Spleen (tissue), 11 donors: ENCODE results near the gene ARHGAP24. TPM values are rescaled to one million over a fixed set of nuclear protein-coding genes. Genes with fewer than 3 reads are reported as not detected.
"Not testable (repeated sequence)": the region's sequence is repeated elsewhere in the genome, so short reads cannot be mapped to it uniquely, and the experiment has no call there.

ENCODE experiments used
- DNase-seq: peaks from one replicate; pipeline ENCODE4 v3.0.0-alpha.2; 2020
- H3K27ac ChIP-seq, 8 donors: fragments of 200-600 bp; sonication (generic) in 7 of 8; 1 replicate in 4 of 8; 2 replicates in 4 of 8; pipeline versions ENCODE4 v1.5.0 to v1.8.0; 2016 to 2021; ENCODE audit warnings: inconsistent platforms in 4 of 8, mild to moderate bottlenecking in 4 of 8, moderate library complexity in 1 of 8
- H3K27me3 ChIP-seq, 7 donors: fragments of 200-600 bp; sonication (generic) in 6 of 7; replicated peaks in 1 of 7; 1 replicate in 4 of 7; 2 replicates in 3 of 7; pipeline versions ENCODE4 v1.5.0 to v1.8.0; 2016 to 2021; ENCODE audit warnings: inconsistent platforms in 3 of 7, mild to moderate bottlenecking in 1 of 7
- H3K36me3 ChIP-seq, 6 donors: fragments of 200-600 bp; sonication (generic) in 5 of 6; 1 replicate in 4 of 6; 2 replicates in 2 of 6; pipeline versions ENCODE4 v1.5.0 to v1.8.0; 2016 to 2021; ENCODE audit warnings: inconsistent platforms in 2 of 6
- H3K4me1 ChIP-seq, 6 donors: fragments of 200-600 bp; sonication (generic) in 5 of 6; 1 replicate in 3 of 6; 2 replicates in 3 of 6; pipeline versions ENCODE4 v1.5.0 to v1.8.0; 2016 to 2021; ENCODE audit warnings: inconsistent platforms in 3 of 6
- H3K4me3 ChIP-seq, 8 donors: fragments of 200-600 bp; sonication (generic) in 7 of 8; 1 replicate in 4 of 8; 2 replicates in 4 of 8; pipeline versions ENCODE4 v1.5.0 to v1.8.0; 2016 to 2021; ENCODE audit warnings: inconsistent platforms in 4 of 8, mild to moderate bottlenecking in 4 of 8, moderate library complexity in 2 of 8
- H3K9me3 ChIP-seq, 8 donors: fragments of 200-600 bp; sonication (generic) in 7 of 8; 1 replicate in 4 of 8; 2 replicates in 4 of 8; pipeline versions ENCODE4 v1.5.0 to v1.8.0; 2016 to 2021; ENCODE audit warnings: inconsistent platforms in 4 of 8
- CTCF ChIP-seq, 11 experiments: fragments of 200-600 bp in 7 of 11; fragments of 450-650 bp in 4 of 11; sonication (generic) in 4 of 11; IDR thresholded peaks in 8 of 11; conservative IDR thresholded peaks in 3 of 11; 1 replicate in 7 of 11; 2 replicates in 4 of 11; pipeline versions ENCODE4 v1.4.0 to v1.8.0; 2016 to 2021; ENCODE audit warnings: antibody characterized with exemption in 11 of 11, inconsistent platforms in 4 of 11, mild to moderate bottlenecking in 1 of 11
- POLR2A ChIP-seq, 3 donors: fragments of 450-650 bp; IDR thresholded peaks; one replicate each; pipeline ENCODE4 v1.5.1; 2017; ENCODE audit warnings: antibody characterized with exemption in 3 of 3, mild to moderate bottlenecking in 1 of 3
- POLR2AphosphoS5 ChIP-seq, 3 donors: sonication (generic); formaldehyde crosslinking; IDR thresholded peaks; one replicate each; pipeline ENCODE4 v1.5.1; 2017; ENCODE audit warnings: antibody characterized with exemption in 3 of 3
- WGBS, 5 donors: extraction: QIAGEN DNeasy Blood & Tissue Kit in 3 of 5; methylation state at CpG; one replicate each; pipeline versions ENCODE4 v1.1.5 to v1.1.7; 2013 to 2018; 5-methylcytosine and 5-hydroxymethylcytosine counted together
- intact Hi-C: fragments of 100-400 bp; cut with DNase I; formaldehyde crosslinking; loops from one replicate; pipeline ENCODE4 v1.15.0; 2023; ENCODE audit warnings: low total_unique reads
- polyA plus RNA-seq, 3 donors: library from polyadenylated mRNA; stranded (reverse); fragments of 200-250 nt; gene quantifications; one replicate each; pipeline ENCODE4 v1.2.1, GENCODE V29; 2013
- total RNA-seq, 7 donors: library from RNA; depleted of rRNA in 3 of 7; stranded (reverse); fragments of >200 nt in 3 of 7; fragmentation: NEBNext Ultra II Directional in 4 of 7; extraction: Animal tissue kit (Norgen Biotek cat#: 25700) in 4 of 7; gene quantifications; one replicate each; pipeline versions ENCODE4 v1.1.0 to v1.2.1, GENCODE V29; 2016 to 2021
- donor health status: healthy with polysubstance abuse.
- donor health status: DM: no; HTN: no; CAD: no; lungs with moderate emphysema.
- donor health status: DM: no; HTN: no; CAD: no.
- donor health status: Bipolar disorder and iron deficiency.
- donor health status: healthy.
- donor health status: DM: no; HTN: no; CAD: no.
- donor health status: DM: yes; HTN: yes; CAD: no.

ARHGAP24 gene
- total and polyA plus RNA-seq, 10 donors: 23.1 to 199 (median 130) TPM

- Histone ChIP-seq H3K4me3 (no peak overlapping the region), H3K27me3 (no peaks in the 10 kb centered on the region), H3K4me1 (peaks cover 29 to 60% (median 41%) of the 10 kb centered on the region in 6 donors), H3K27ac (peak overlapping the region in 7 of 8 donors; percentile 27 to 65 (median 46)), H3K36me3 (no peaks in the 10 kb centered on the region), H3K9me3 (peaks cover 0 to 9% (median 0%) of the 10 kb centered on the region in 8 donors)
- WGBS, 5 donors: 23 to 36% (median 29%) methylated on average over 5 of the region's 5 CpGs
- DNase-seq: peak; percentile 86
- intact Hi-C loops: no loop called here
- TF ChIP-seq POLR2A (IDR thresholded peaks at IDR 0.05): no peak
- peak in 1 of 3 donors; percentile 55 for TF ChIP-seq POLR2AphosphoS5 (IDR thresholded peaks at IDR 0.05)
These were observed 23.3 kb downstream of the ARHGAP24 start for GRCh38 chr4:85498068-85498733.

- intact Hi-C loops: no loop called here
- 76 to 82% (median 80%) methylated on average over 3 of the region's 3 CpGs for WGBS, 5 donors
These were observed 24.6 kb downstream of the ARHGAP24 start for GRCh38 chr4:85499573-85499972.

GRCh38 chr4:85500110-85500867 is 25.3 kb downstream of the ARHGAP24 start:
- no peak overlapping the region for H3K27ac ChIP-seq
- peaks cover 0 to 8% (median 2%) of the 10 kb centered on the region in 8 donors for H3K9me3 ChIP-seq
- no peaks in the 10 kb centered on the region for H3K27me3 ChIP-seq
- TF ChIP-seq POLR2A (IDR thresholded peaks at IDR 0.05): no peak
- no peak for TF ChIP-seq CTCF (IDR thresholded peaks at IDR 0.05 in 8 of 11, conservative IDR thresholded peaks at IDR 0.05 in 3 of 11)
- no peak for TF ChIP-seq POLR2AphosphoS5 (IDR thresholded peaks at IDR 0.05)
- no peak for DNase-seq
- peaks cover 29 to 60% (median 41%) of the 10 kb centered on the region in 6 donors for H3K4me1 ChIP-seq
- no peaks in the 10 kb centered on the region for H3K36me3 ChIP-seq
- H3K4me3 ChIP-seq: no peak overlapping the region
- 86 to 97% (median 93%) methylated on average over 3 of the region's 3 CpGs for WGBS, 5 donors
- intact Hi-C loops: no loop called here

More at GRCh38 chr4:85499573-85499972, 24.6 kb downstream of the ARHGAP24 start:
- Histone ChIP-seq H3K27me3 (no peaks in the 10 kb centered on the region), H3K36me3 (no peaks in the 10 kb centered on the region), H3K4me3 (no peak overlapping the region), H3K4me1 (peaks cover 29 to 60% (median 41%) of the 10 kb centered on the region in 6 donors), H3K27ac (peak overlapping the region in 2 of 8 donors; percentile 17 to 60), H3K9me3 (peaks cover 0 to 10% (median under 1%) of the 10 kb centered on the region in 8 donors)
- DNase-seq: no peak
- no peak for TF ChIP-seq CTCF (IDR thresholded peaks at IDR 0.05 in 8 of 11, conservative IDR thresholded peaks at IDR 0.05 in 3 of 11)
- no peak for TF ChIP-seq POLR2A (IDR thresholded peaks at IDR 0.05)
- TF ChIP-seq POLR2AphosphoS5 (IDR thresholded peaks at IDR 0.05): no peak

DNA sequence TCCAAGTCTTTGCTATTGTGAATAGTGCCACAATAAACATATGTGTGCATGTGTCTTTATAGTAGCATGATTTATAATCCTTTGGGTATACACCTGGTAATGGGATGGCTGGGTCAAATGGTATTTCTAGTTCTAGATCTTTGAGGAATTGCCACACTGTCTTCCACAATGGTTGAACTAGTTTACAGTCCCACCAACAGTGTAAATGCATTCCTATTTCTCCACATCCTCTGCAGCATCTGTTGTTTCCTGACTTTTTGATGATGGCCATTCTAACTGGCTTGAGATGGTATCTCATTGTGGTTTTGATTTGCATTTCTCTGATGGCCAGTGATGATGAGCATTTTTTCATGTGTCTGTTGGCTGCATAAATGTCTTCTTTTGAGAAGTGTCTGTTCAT is 26.2 kb downstream of the ARHGAP24 start:
- H3K27me3 ChIP-seq, H3K4me3 ChIP-seq, H3K27ac ChIP-seq, H3K9me3 ChIP-seq, H3K36me3 ChIP-seq, intact Hi-C loops, DNase-seq: not testable (repeated sequence)
- peaks cover 28 to 56% (median 37%) of the 10 kb centered on the region in 6 donors for H3K4me1 ChIP-seq

DNA sequence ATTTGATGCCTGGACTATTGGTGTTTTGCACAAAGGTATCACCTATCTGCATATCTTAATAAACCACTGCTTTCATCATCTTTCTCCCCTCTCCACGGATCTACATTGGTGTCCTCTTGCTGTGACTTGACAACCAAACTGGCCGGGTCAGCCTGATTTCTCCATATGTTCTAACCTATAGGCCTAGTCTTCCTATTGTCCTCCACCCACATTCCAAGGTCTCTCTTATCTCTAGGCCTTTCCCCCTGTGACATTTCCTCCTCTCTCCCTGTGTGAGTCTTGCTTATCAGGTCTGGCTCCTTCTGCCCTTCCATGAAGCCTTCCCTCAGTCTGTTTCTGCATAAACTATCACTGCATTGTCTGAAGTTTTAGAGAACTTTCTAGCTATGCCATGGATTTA is 33.7 kb downstream of the ARHGAP24 start:
- intact Hi-C loops: no loop called here
- H3K4me3 ChIP-seq: no peak overlapping the region
- no peak for DNase-seq
- no peak for TF ChIP-seq POLR2AphosphoS5 (IDR thresholded peaks at IDR 0.05)
- TF ChIP-seq CTCF (IDR thresholded peaks at IDR 0.05 in 8 of 11, conservative IDR thresholded peaks at IDR 0.05 in 3 of 11): no peak
- TF ChIP-seq POLR2A (IDR thresholded peaks at IDR 0.05): no peak
- peaks cover 0 to 12% (median 0%) of the 10 kb centered on the region in 6 donors for H3K36me3 ChIP-seq
- peaks cover 0 to 44% (median 9%) of the 10 kb centered on the region in 6 donors for H3K4me1 ChIP-seq
- 75 to 83% (median 78%) methylated on average over 2 of the region's 2 CpGs for WGBS, 5 donors
- H3K27ac ChIP-seq: peak overlapping the region in 1 of 8 donors; percentile 25
- no peaks in the 10 kb centered on the region for H3K27me3 ChIP-seq
- H3K9me3 ChIP-seq: peaks cover 0 to 9% (median 2%) of the 10 kb centered on the region in 8 donors
